ENCODE data around the gene FXR2. TPM values are rescaled to one million over a fixed set of nuclear protein-coding genes. Genes with fewer than 3 reads are reported as not detected.

Gene FXR2
- 24.6 and 32.4 TPM in 2 replicates for total RNA-seq (2014; rRNA removed; shearing (Covaris generic))
- 32.1 and 41.4 TPM in 2 replicates for total RNA-seq (2022)
- percentile 56 among the genes with signal in this experiment for Bru-seq, nascent RNA
- BruChase-seq, experiment 1, labeled RNA remaining after a 6-hour chase: percentile 67 among the genes with signal in this experiment
- percentile 69 among the genes with signal in this experiment for BruChase-seq, experiment 2, labeled RNA remaining after a 2-hour chase
- long read RNA-seq, transcript FXR2-201 (17 exons, 2,957 nt): major isoform, 33 of 48 reads
- long read RNA-seq, partial matches to known transcripts: 2 of 48 reads
- long read RNA-seq, other reads (novel, unspliced or antisense): 13 of 48 reads

- CTCF ChIA-PET (ENCODE audit: unreplicated experiment): interaction anchor here (1.4 kb wide), 1 partner anchor 74 kb away, joined by 4 read pairs; the partner anchor contains the start of gene WRAP53
- H2AFZ ChIP-seq (ENCODE audit: low read length): peak within 1 kb of the TSS; percentile 88
- POLR2A ChIA-PET: interaction anchor here (0.6 to 1.6 kb wide), 8 partner anchors 12 to 716 kb away, joined by 3 to 6 read pairs (median 4); partner anchors contain the start of genes CD68, MPDU1 and TP53
- peaks cover 17% of the 10 kb centered on the region; the same call in 1 of the 2 replicates for H4K20me1 ChIP-seq (ENCODE audit: insufficient read depth, low read length)
- H3K4me1 ChIP-seq (ENCODE audit: insufficient read depth, low read length, poor library complexity, severe bottlenecking): peaks cover 20% of the 10 kb centered on the region
- BruUV-seq (replicated peaks): no TSS peak
- intact Hi-C loops (cut with micrococcal nuclease; ENCODE audit: unreplicated experiment): loop anchor here (1.0 kb wide), 2 partner anchors 41 to 72 kb away; no protein-coding TSS in a partner anchor
- peak within 1 kb of the TSS; percentile 59 for H3K27ac ChIP-seq (ENCODE audit: low read depth, low read length, poor library complexity, severe bottlenecking)
- peak; percentile 69 for TF ChIP-seq CTCF (conservative IDR thresholded peaks at IDR 0.05; ENCODE audit: low read length)
- TF ChIP-seq EZH2phosphoT487 (IDR thresholded peaks at IDR 0.05; ENCODE audit: borderline replicate concordance, low read depth, low read length): no peak
- peak; percentile 99 for DNase-seq (ENCODE audit: low spot score)
- peak within 1 kb of the TSS; percentile 87 for H3K4me3 ChIP-seq (ENCODE audit: low read depth, low read length, poor library complexity, severe bottlenecking)
- H3K9me2 ChIP-seq (ENCODE audit: insufficient read depth, low read length): no peaks in the 10 kb centered on the region
- H3K79me2 ChIP-seq (ENCODE audit: insufficient read depth, low read depth, low read length): peaks cover 26% of the 10 kb centered on the region
- no peaks in the 10 kb centered on the region for H3K9me3 ChIP-seq (ENCODE audit: low read length)
- H3K4me2 ChIP-seq (ENCODE audit: low read length): peak within 1 kb of the TSS; percentile 99
- peaks cover 24% of the 10 kb centered on the region; the same call in 1 of the 2 replicates for H3K36me3 ChIP-seq (ENCODE audit: insufficient read depth, low read length)
Measured at GRCh38 chr17:7614425-7615264, at the start of gene FXR2. Gene FXR2 (minus strand): TSS chr17:7614897. CDS start chr17:7614532, 365 bp downstream.

- ChIA-PET CTCF (ENCODE audit: unreplicated experiment) (no interaction called here), POLR2A (interaction anchor here (0.6 to 0.7 kb wide), 2 partner anchors 138 to 203 kb away, joined by 3 to 4 read pairs; no protein-coding TSS in a partner anchor)
- BruUV-seq (replicated peaks): no TSS peak
- intact Hi-C loops (cut with micrococcal nuclease; ENCODE audit: unreplicated experiment): no loop called here
- no peak for TF ChIP-seq EZH2phosphoT487 (IDR thresholded peaks at IDR 0.05; ENCODE audit: borderline replicate concordance, low read depth, low read length)
- TF ChIP-seq CTCF (conservative IDR thresholded peaks at IDR 0.05; ENCODE audit: low read length): no peak
- no peaks in the 10 kb centered on the region for H3K4me1 ChIP-seq (ENCODE audit: insufficient read depth, low read length, poor library complexity, severe bottlenecking)
- no peaks in the 10 kb centered on the region for H3K79me2 ChIP-seq (ENCODE audit: insufficient read depth, low read depth, low read length)
- no peak for DNase-seq (ENCODE audit: low spot score)
- no peak overlapping the region for H3K27ac ChIP-seq (ENCODE audit: low read depth, low read length, poor library complexity, severe bottlenecking)
- H4K20me1 ChIP-seq (ENCODE audit: insufficient read depth, low read length): no peaks in the 10 kb centered on the region
- no peak overlapping the region for H3K4me2 ChIP-seq (ENCODE audit: low read length)
- H3K9me2 ChIP-seq (ENCODE audit: insufficient read depth, low read length): no peaks in the 10 kb centered on the region
- no peak overlapping the region for H3K4me3 ChIP-seq (ENCODE audit: low read depth, low read length, poor library complexity, severe bottlenecking)
- H2AFZ ChIP-seq (ENCODE audit: low read length): no peak overlapping the region
- no peaks in the 10 kb centered on the region for H3K9me3 ChIP-seq (ENCODE audit: low read length)
- H3K36me3 ChIP-seq (ENCODE audit: insufficient read depth, low read length): no peaks in the 10 kb centered on the region
Measured at GRCh38 chr17:7656958-7657609, 42.4 kb upstream of the FXR2 start.
